A204.1 (cell line): ENCODE measurements around the gene TEKTIP1.

ENCODE experiments used
- FAIRE-seq: peaks from 2 replicates; lab custom pipeline; 2012; peaks lifted over from hg19 to GRCh38; lab: Jason Lieb, UNC

Gene TEKTIP1

DNA sequence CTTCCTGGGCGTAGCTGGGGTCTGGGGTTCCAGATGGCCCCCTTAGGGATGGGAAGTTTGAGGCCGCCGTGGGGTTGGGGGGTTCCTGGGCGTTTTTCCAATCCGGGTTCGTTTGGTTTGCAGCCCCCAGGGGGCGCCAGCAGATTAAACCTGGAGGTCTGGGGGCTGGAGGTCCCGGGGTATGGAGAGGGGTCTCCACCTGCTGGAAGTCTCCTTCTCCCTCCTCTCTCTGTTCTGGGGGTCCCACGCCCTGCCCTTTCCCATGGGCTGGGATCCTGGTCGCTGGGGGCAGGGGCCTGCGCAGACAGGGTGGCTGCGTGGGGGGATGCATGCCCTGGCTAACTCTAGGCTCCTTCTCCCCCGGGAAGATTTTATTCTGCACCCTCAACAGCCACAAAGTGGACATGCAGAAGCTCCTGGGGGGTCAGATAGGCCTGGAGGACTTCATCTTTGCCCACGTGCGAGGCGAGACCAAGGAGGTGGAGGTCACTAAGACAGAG, 47.2 kb downstream of the TEKTIP1 start:
- no peak for FAIRE-seq

GRCh38 chr19:3586707-3587346, 47.9 kb downstream of the TEKTIP1 start:
- no peak for FAIRE-seq

DNA sequence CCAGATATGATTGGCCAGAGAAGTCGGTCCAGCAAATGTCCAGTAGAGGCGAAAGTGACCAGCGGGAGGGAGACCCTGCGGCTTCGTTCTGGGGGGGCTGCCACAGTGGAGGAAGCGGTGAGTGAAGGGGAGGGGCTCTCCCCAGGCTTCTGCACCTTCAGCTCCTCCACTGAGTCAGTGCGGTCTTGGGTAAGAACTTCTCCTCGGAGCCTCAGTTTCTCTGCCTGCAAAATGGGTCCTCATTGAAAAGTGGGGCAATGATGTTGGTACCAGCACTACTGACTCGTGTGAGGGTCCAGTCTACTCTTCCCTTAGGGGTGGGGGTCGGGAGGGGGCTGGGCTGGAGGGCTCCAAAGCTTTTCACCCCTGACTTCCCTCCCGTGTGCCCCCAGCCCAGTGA, 50.5 kb downstream of the TEKTIP1 start:
- no peak for FAIRE-seq

- no peak for FAIRE-seq
Observed at GRCh38 chr19:3589949-3590348, 51.0 kb downstream of the TEKTIP1 start.

- no peak for FAIRE-seq
Observed at GRCh38 chr19:3590991-3591659, 52.2 kb downstream of the TEKTIP1 start.

- FAIRE-seq, result no peak
Observed at GRCh38 chr19:3591876-3592613, 53.1 kb downstream of the TEKTIP1 start.

GRCh38 chr19:3593156-3593555, 54.2 kb downstream of the TEKTIP1 start:
- no peak for FAIRE-seq
